Uterus (tissue), 2 donors: ENCODE measurements around the gene CYBC1.

Source experiments
- CTCF ChIP-seq, 4 experiments: fragments of 200-600 bp in 2 of 4; fragments of 450-650 bp in 2 of 4; sonication (generic) in 2 of 4; IDR thresholded peaks; one replicate each; pipeline ENCODE4 v1.5.1; 2016 to 2019; ENCODE audit warnings: antibody characterized with exemption in 4 of 4, mild to moderate bottlenecking in 2 of 4, moderate library complexity in 1 of 4
- POLR2A ChIP-seq, 2 donors: fragments of 450-650 bp; IDR thresholded peaks; one replicate each; pipeline ENCODE4 v1.6.1; 2016; ENCODE audit warnings: antibody characterized with exemption in 2 of 2, mild to moderate bottlenecking in 1 of 2, moderate library complexity in 1 of 2

GRCh38 chr17:82428546-82428945 is 22.0 kb downstream of the CYBC1 start:
- TF ChIP-seq CTCF (IDR thresholded peaks at IDR 0.05) (no peak), POLR2A (IDR thresholded peaks at IDR 0.05) (no peak)
